GM12878 (cell line): ENCODE data around the gene PSME3. TPM values are rescaled to one million over a fixed set of nuclear protein-coding genes. Genes with fewer than 3 reads are reported as not detected.

Experiments used
- ATAC-seq: fragments of 200-7000 bp; cut with Tn5 transposase; 3 replicates; pipeline ENCODE4 v1.9.1; 2020; ENCODE audit warnings: mild to moderate bottlenecking, moderate library complexity
- BruUV-seq: library from RNA; stranded (reverse); fragments of 400-500 nt; replicated peaks from 2 replicates; lab custom pipeline; 2021; lab: Mats Ljungman, UMichigan
- CTCF ChIA-PET: fragments of 300-600 bp; sonication (Branson Sonifier 250); formaldehyde crosslinking; extraction: SDS; loops from one replicate; lab custom pipeline; 2021; ENCODE audit warnings: inconsistent platforms; lab: Yijun Ruan, JAX
- POLR2A ChIA-PET: fragments of 350-600 bp; formaldehyde crosslinking; extraction: SDS; loops from one replicate; lab custom pipeline; 2021; ENCODE audit warnings: inconsistent platforms; lab: Charles Lee
- RAD21 ChIA-PET: fragments of 300-600 bp; sonication (Branson Sonifier 250); formaldehyde crosslinking; loops from one replicate; lab custom pipeline; 2023; ENCODE audit warnings: antibody characterized with exemption; ENCODE audit not compliant: unreplicated experiment; lab: Charles Lee
- SMC1A ChIA-PET: fragments of 300-600 bp; sonication (Branson Sonifier 250); formaldehyde crosslinking; loops from one replicate; lab custom pipeline; 2023; ENCODE audit not compliant: unreplicated experiment, uncharacterized antibody; lab: Charles Lee
- DNase-seq: peaks from one replicate; pipeline ENCODE4 v3.0.0-alpha.2; 2011; ENCODE audit warnings: low read depth, low spot score
- FAIRE-seq: peaks from 3 replicates; lab custom pipeline; 2011; peaks lifted over from hg19 to GRCh38; lab: Jason Lieb, UNC
- H2AFZ ChIP-seq: 2 replicates; pipeline ENCODE4 v1.6.0; 2011; ENCODE audit warnings: low read depth, low read length, control low read depth; ENCODE audit not compliant: control insufficient read depth
- H3K27ac ChIP-seq: 2 replicates; pipeline ENCODE4 v1.5.1; 2011; ENCODE audit warnings: control low read depth; ENCODE audit not compliant: control insufficient read depth, insufficient read depth
- H3K27me3 ChIP-seq, 2 experiments: replicated peaks in 1 of 2; 2 replicates each; pipeline versions ENCODE4 v1.6.0 to v1.6.1; 2011; ENCODE audit warnings: low read length in 1 of 2; ENCODE audit not compliant: control insufficient read depth in 2 of 2, insufficient read depth in 2 of 2
- H3K36me3 ChIP-seq, 2 experiments: 2 replicates each; pipeline ENCODE4 v1.5.1; 2011; ENCODE audit warnings: low read length in 1 of 2; ENCODE audit not compliant: control insufficient read depth in 2 of 2, insufficient read depth in 2 of 2
- H3K4me1 ChIP-seq: 2 replicates; pipeline ENCODE4 v1.6.1; 2011; ENCODE audit warnings: mild to moderate bottlenecking, low read length, moderate library complexity, mixed read lengths; ENCODE audit not compliant: control insufficient read depth, insufficient read depth
- H3K4me2 ChIP-seq: 2 replicates; pipeline ENCODE4 v1.6.0; 2011; ENCODE audit warnings: control low read depth; ENCODE audit not compliant: control insufficient read depth, insufficient read depth
- H3K4me3 ChIP-seq: fragments of 200-600 bp; sonication (generic); 2 replicates; pipeline ENCODE4 v1.5.1; 2016
- H3K79me2 ChIP-seq: 2 replicates; pipeline ENCODE4 v1.6.0; 2011; ENCODE audit warnings: low read length; ENCODE audit not compliant: control insufficient read depth, insufficient read depth
- H3K9ac ChIP-seq: 2 replicates; pipeline ENCODE4 v1.8.0; 2011; ENCODE audit warnings: low read length, control low read depth, mixed read lengths; ENCODE audit not compliant: control insufficient read depth, insufficient read depth
- H3K9me3 ChIP-seq: replicated peaks from 3 replicates; pipeline ENCODE4 v1.5.1; 2011; ENCODE audit warnings: mild to moderate bottlenecking, low read length; ENCODE audit not compliant: control insufficient read depth, insufficient read depth
- H4K20me1 ChIP-seq: 2 replicates; pipeline ENCODE4 v1.6.0; 2011; ENCODE audit not compliant: control insufficient read depth, insufficient read depth
- SIX5 ChIP-seq: IDR thresholded peaks from 2 replicates; pipeline ENCODE4 v1.6.1; 2011; ENCODE audit warnings: mild to moderate bottlenecking, low read depth, low read length, moderate library complexity; ENCODE audit not compliant: severe bottlenecking
- YBX1 ChIP-seq: fragments of 450-650 bp; IDR thresholded peaks from 2 replicates; pipeline ENCODE4 v1.6.1; 2016; ENCODE audit warnings: antibody characterized with exemption
- WGBS: methylation state at CpG from one replicate; pipeline ENCODE4 v1.1.6; 2016; ENCODE audit warnings: low lambda C conversion rate; ENCODE audit not compliant: insufficient replicate concordance, insufficient coverage; ENCODE audit errors: missing lambda C conversion rate; 5-methylcytosine and 5-hydroxymethylcytosine counted together
- in situ Hi-C: fragments of 300-500 bp; cut with MboI; formaldehyde crosslinking; loops from 9 replicates; pipeline ENCODE4 v1.14.3; 2018; ENCODE audit warnings: mixed read lengths
- intact Hi-C: fragments of 100-400 bp; cut with micrococcal nuclease; formaldehyde crosslinking; loops from one replicate; pipeline ENCODE4 v1.14.2; 2022; ENCODE audit not compliant: unreplicated experiment
- polyA plus RNA-seq, 11 experiments: library from polyadenylated mRNA; depleted of rRNA in 4 of 11; unstranded in 6 of 11; stranded (reverse) in 5 of 11; fragments of >200 nt; fragmentation: Nextera tagmentation in 4 of 11; fragmentation: Illumina TruSeq in 1 of 11; extraction: Ambion mirVana in 4 of 11; extraction: Trizol in 1 of 11; gene quantifications; 1 replicate in 1 of 11; 2 replicates in 10 of 11; pipeline versions ENCODE4 v1.2.1 to v1.2.3, GENCODE V29; 2011 to 2016; ENCODE audit warnings: inconsistent platforms in 2 of 11, missing spikeins in 2 of 11, low read depth in 1 of 11
- total RNA-seq, 4 experiments: library from RNA; depleted of rRNA in 3 of 4; stranded (reverse); fragments of >200 nt in 3 of 4; fragmentation: Illumina TruSeq in 1 of 4; extraction: Trizol in 1 of 4; gene quantifications; 2 replicates each; pipeline versions ENCODE4 v1.2.1 to v1.2.3, GENCODE V29; 2013 to 2021
- TF ChIP-seq, protein P1 (sequence below): fragments of 450-650 bp; IDR thresholded peaks from 2 replicates; pipeline ENCODE4 v1.6.1; 2017; ENCODE audit warnings: mild to moderate bottlenecking

PSME3 gene
- total and polyA plus RNA-seq, 10 of the 15 experiments (the other 5 are each of a cell fraction or from before 2014, with no cell fraction given): 26.9 to 330 (median 137) TPM

DNA sequence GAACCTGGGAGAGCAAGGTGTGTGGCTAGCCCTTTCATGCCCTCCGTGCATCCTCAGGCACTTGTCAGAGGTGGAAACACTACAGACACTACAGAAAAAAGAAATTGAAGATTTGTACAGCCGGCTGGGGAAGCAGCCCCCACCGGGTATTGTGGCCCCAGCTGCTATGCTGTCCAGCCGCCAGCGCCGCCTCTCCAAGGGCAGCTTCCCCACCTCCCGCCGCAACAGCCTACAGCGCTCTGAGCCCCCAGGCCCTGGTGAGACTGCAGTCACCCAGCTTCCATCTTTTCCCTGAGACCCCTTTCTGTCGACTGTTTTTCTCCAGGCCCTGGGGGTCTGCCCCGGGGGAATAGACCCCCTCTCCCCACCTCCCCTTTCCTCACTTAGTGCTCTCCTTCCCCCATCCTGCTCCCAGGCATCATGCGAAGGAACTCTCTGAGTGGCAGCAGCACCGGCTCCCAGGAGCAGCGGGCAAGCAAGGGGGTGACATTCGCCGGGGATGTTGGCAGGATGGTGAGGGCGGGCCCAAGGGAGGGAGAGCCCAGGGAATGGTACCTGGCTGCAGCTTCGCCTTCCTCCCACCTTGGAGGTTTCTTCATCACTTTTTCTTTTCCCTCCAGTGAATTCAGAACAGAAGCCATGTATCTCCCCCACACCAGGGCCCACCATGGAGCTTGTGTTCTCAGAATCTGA, 37.0 kb upstream of the PSME3 start:
- FAIRE-seq: no peak
- BruUV-seq: no TSS peak
- WGBS: 97% methylated on average over 18 of the region's 18 CpGs
- Histone ChIP-seq H3K27me3 (no peaks in the 10 kb centered on the region), H3K9ac (no peak overlapping the region), H2AFZ (no peak overlapping the region), H4K20me1 (no peaks in the 10 kb centered on the region), H3K4me3 (no peak overlapping the region), H3K36me3 (no peaks in the 10 kb centered on the region), H3K4me1 (peaks cover 10% of the 10 kb centered on the region), H3K9me3 (no peaks in the 10 kb centered on the region), H3K79me2 (peaks cover 6% of the 10 kb centered on the region), H3K4me2 (no peak overlapping the region), H3K27ac (no peak overlapping the region)
- POLR2A ChIA-PET: interaction anchor here (0.6 kb wide), 1 partner anchor 39 kb away, joined by 3 read pairs; no protein-coding TSS in a partner anchor
- intact Hi-C loops (no loop called here), in situ Hi-C loops (no loop called here)
- no peak for ATAC-seq
- RAD21 ChIA-PET: no interaction called here
- CTCF ChIA-PET: interaction anchor here (1.1 to 2.9 kb wide), 4 partner anchors 23 to 28 kb away, joined by 3 to 11 read pairs (median 9); partner anchors contain the start of genes BECN1 and VPS25
- TF ChIP-seq YBX1 (no peak), SIX5 (no peak)
- TF ChIP-seq, protein P1, sequence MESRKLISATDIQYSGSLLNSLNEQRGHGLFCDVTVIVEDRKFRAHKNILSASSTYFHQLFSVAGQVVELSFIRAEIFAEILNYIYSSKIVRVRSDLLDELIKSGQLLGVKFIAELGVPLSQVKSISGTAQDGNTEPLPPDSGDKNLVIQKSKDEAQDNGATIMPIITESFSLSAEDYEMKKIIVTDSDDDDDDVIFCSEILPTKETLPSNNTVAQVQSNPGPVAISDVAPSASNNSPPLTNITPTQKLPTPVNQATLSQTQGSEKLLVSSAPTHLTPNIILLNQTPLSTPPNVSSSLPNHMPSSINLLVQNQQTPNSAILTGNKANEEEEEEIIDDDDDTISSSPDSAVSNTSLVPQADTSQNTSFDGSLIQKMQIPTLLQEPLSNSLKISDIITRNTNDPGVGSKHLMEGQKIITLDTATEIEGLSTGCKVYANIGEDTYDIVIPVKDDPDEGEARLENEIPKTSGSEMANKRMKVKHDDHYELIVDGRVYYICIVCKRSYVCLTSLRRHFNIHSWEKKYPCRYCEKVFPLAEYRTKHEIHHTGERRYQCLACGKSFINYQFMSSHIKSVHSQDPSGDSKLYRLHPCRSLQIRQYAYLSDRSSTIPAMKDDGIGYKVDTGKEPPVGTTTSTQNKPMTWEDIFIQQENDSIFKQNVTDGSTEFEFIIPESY: no peak
- DNase-seq: no peak
- SMC1A ChIA-PET: interaction anchor here (1.5 kb wide), 2 partner anchors 36 to 218 kb away, joined by 3 to 5 read pairs; no protein-coding TSS in a partner anchor
